Measurements from ENCODE around the gene CHTOP.

DNA sequence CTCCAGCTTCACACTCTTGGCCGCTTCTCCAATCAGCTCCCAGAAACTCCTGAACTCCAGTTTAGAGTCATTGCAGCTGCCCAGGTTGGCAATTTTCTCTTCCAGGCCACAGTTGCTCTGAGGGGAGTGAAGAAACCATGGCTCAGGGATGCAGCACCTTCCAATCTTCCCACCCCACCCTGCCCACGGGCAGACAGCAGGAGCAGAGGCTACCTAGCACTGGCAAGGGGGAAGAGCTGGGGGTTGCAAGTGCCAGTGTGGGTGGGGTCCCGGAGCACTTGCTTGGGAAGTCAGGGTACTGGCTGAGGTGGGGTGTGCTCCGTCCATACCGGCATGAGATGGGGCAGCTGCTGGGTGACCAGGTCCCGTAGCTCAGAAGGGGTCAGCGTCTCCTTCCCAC lies 19.0 kb upstream of the CHTOP start:
- TF ChIP-seq, protein P1, sequence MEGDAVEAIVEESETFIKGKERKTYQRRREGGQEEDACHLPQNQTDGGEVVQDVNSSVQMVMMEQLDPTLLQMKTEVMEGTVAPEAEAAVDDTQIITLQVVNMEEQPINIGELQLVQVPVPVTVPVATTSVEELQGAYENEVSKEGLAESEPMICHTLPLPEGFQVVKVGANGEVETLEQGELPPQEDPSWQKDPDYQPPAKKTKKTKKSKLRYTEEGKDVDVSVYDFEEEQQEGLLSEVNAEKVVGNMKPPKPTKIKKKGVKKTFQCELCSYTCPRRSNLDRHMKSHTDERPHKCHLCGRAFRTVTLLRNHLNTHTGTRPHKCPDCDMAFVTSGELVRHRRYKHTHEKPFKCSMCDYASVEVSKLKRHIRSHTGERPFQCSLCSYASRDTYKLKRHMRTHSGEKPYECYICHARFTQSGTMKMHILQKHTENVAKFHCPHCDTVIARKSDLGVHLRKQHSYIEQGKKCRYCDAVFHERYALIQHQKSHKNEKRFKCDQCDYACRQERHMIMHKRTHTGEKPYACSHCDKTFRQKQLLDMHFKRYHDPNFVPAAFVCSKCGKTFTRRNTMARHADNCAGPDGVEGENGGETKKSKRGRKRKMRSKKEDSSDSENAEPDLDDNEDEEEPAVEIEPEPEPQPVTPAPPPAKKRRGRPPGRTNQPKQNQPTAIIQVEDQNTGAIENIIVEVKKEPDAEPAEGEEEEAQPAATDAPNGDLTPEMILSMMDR (IDR thresholded peaks at IDR 0.05; ENCODE audit: low read depth, low read length): no peak
- no peak for TF ChIP-seq EZH2phosphoT487 (IDR thresholded peaks at IDR 0.05; ENCODE audit: low read depth)
